GM18511 (cell line): ENCODE results near the gene YWHAG.
"Not testable (repeated sequence)": the region's sequence is repeated elsewhere in the genome, so short reads cannot be mapped to it uniquely, and the experiment has no call there.

Experiments used
- ATAC-seq: cut with Tn5 transposase; IDR thresholded peaks from one replicate; pipeline ENCODE4 v1.9.1; 2021; ENCODE audit warnings: mild to moderate bottlenecking, moderate library complexity; ENCODE audit not compliant: unreplicated experiment

Gene YWHAG

DNA sequence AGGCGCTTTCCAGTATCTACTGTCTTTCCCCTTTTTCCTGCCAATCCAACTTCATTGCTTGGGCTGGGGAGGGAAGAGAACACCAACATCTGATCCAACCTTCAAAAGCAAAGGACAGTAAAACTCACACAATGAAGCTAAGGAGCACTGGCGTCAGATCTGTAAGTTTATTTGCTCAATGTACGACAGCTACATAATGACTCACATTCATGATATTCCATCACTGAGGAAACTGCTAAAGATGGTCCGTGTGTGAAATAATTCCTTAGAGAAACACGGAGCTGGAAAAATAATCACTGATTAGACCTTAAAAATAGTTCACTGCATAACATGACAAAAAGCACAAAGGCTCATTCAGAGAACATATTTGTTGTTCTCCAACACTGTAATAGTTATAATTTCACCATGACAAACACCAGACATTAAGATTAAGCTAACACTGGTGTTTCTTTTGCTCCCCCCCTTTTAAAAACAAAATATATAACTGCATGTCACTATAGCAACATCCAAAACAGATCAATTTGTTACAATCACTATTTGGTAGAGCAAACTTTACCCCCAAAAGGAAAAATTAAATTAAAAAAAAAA is 32.1 kb downstream of the YWHAG start:
- no peak for ATAC-seq

DNA sequence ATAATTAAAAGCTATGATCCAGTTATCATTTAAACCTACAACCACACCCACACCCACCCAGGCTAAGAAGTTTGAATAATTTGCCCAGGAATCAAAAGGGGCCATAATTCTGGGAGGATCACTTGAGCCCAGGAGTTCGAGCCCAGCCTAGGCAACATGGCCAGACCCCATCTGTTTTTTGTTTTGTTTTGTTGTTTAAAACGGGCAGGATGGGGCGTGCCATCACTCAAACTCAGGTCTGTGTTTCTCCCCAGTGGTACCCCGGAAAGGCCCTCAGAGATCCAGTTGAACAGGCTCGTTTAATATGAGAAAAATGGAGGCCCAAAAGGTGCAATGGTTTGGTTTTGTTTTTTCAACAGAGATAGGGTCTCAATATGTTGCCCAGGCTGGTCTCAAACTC is 33.0 kb downstream of the YWHAG start:
- no peak for ATAC-seq

DNA sequence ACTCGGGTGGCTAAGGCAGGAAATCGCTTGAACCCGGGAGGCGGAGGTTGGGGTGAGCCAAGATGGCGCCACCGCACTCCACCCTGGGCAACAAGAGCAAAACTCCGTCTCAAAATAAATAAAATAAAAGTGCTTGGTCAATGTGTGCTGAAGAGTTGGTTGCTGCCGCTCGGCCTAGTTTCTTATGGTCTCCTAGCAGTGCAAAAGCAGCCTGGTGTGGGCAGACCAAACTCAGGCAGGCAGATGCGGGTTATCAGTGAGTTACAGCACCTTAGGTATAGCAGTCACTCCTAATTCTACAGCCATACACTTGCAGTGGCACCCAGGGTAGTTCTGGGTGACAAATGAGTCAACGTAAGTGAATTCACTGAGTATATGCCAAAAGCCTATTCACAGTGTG is 33.7 kb downstream of the YWHAG start:
- no peak for ATAC-seq

DNA sequence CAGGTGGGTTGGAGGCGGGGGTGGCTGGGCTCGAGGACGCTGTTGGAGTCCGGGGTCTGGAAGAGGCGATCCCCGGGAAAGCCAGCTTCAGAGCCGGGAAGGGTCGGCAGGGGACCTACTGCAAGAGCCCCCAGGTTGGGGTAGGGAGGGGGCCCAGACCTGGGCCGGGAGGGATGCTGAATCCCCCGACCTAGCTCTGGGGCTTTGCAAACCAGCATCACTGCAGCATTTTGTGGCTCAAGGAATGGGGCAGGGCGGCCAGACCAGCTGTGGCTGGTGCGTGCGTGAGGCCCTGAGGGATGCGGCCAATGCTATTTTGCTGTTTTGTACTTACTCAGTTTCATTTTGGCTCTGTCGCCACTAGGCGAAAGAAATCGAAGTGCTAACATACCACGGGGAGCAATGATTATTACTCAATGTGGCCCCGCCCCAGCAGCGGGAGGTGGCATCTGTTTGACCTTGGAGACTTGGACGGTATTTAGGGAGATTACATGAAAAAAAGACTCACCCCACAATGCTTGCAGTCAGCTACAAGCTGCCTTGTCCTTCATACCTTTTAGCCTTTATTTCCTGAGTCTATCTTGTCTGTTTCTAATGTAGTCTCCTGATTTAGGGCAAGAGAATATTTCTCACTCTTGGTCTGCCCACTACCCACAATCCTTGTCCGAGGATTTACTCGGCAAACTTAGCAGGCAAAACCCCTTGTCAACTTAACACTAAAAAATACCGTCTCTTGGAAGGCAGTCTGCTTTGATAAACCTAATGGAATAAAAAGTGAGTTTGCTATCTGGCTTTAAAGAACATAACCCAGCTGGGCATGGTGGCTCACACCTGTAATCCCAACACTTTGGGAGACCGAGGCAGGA is 40.1 kb downstream of the YWHAG start:
- peak; percentile 66 for ATAC-seq

DNA sequence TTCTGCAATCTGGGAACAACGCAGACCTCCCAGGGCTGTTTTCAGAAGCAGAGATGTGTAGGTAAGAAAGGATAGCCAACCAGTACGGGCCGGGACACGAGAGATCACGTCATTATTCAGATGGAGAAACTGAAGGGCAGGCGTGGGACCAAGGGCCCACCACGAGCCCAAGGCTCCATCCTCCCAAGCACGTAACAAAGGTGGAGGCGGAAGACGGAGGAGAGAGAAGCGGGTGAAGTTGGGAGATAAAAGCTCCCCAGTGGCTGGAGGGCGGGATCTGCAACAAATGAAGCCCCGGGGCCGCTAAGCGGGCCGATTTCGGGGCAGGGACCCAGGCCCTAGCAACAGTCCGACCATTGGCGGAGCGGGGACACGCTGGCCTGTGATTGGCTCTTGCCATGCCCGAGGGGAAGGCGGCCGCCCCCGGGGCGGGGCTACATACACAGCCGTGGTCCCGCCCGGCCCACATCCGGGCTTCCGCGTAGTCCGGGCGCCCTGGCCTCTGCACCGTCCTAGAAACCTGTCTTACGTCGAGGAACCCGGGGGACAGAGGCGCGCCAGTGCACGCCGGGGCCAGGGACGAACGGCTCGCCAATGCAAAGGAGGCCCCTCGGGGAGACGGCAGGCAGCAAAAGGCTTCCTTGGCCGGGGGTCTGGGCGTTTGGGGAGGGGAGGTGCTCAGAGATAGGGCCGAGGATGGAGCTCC is 40.9 kb downstream of the YWHAG start:
- ATAC-seq = peak; percentile 88

DNA sequence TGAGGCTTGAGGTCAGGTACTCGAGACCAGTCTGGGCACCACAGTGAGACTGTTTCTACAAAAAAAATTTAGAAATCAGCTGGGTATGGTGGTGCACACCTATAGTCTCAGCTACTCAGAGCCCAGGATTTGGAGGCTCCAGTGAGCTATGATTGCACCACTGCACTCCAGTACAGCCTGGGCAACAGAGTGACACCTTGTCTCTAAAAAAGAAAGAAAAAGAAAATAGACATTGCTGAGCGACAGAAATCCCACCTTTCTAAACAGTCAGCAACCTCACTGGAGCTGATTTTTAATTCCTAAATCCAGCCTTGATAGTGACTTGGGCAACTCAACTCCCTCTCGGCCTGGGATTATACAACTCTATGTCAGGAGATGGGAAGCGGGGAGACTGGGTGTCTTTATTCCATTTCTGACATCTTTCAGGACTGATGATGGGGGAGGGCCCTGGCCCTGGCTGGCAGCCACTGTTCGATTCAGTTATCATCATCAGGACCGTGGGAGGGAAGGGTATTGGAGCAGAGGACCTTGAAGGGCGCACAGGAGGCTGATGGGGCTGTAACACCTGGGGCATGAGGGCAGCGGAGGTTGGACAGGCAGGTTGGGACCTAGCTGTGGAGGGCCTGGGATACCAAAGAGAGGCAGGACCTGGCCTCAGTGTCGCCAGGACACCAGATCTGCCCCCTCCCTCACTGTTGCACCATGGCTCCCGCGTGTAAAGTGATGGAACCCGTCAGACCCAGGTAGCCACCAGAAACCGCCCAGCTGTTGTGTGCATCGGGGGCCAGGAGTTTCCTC is 41.6 kb downstream of the YWHAG start:
- no peak for ATAC-seq

DNA sequence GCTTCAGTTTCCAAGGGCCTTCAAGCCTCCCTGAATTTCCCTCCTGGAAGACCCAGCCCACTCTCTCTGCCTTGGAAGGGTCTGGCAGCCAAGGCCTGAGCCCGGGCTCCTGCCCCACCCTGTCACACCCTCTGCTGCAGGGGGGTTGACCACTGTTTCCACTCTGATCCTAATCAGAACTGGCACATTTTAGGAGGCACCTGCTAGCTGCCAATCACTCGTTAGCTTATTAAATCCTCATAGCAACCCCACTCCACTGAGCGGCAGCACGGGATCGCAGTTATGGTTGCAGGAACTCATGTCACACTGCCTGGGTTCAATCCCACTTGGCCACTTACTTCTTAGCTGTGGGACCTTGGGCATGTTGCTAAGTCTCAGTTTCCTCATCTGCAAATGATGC is 43.4 kb downstream of the YWHAG start:
- no peak for ATAC-seq

DNA sequence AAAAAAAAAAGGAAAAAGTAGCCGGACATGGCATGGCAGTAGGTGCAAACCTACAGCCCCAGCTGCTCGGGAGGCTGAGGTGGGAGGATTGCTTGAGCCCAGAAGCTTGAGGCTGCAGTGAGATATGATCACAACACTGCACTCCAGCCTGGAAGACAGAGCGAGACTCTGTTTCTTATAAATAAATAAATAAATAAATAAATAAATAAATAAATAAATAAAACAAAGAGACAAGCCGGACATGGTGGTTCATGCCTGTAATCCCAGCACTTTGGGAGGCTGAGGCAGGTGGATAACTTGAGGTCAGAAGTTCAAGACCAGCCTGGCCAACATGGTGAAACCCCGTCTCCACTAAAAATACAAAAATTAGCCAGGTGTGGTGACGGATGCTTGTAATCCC is 44.1 kb downstream of the YWHAG start:
- not testable (repeated sequence) for ATAC-seq

DNA sequence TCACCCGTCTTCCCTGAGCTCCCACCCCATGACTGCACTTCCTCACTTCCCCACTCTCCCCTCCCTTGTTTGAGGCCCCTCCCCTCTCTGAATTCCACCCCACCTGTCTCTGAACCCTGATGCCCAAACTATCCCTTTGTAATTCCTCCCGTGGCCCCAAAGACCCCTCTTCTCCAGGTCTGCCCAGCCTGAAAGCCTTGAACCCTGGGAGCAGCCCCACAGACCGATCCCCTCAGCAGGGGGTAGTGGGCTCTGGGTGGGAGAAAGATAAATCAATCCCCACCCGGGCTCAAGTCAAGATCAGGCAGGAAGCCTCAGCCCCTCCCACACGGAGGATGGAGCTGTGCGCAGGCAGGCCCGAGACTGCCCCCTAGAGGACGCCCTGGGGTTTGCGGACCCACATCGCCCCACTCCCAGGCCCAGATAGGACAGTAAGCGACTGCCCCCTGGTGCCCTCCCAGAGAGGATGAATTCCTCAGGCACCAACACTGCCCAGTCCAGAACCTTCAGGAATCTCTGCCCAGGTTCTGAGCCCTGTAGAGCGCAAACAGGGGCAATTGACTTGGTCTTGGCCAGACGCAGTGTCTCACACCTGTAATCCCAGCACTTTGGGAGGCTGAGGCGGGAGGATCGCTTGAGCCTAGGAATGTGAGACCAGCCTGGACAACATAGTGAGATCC is 44.6 kb downstream of the YWHAG start:
- ATAC-seq = peak; percentile 35

DNA sequence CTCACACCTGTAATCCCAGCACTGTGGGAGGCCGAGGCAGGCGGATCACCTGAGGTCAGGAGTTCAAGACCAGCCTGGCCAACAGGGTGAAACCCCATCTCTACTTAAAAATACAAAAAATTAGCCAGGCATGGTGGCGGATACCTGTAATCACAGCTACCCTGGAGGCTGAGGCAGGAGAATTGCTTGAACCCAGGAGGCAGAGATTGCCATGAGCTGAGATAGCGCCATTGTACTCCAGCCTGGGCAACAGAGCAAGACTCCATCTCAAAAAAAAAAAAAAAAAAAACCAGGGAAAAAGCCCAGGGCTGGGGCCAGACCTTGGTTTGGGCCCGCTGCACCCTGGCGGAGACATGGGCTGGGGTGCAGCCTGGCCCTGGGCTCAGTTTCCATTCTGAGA is 47.0 kb downstream of the YWHAG start:
- ATAC-seq = not testable (repeated sequence)

DNA sequence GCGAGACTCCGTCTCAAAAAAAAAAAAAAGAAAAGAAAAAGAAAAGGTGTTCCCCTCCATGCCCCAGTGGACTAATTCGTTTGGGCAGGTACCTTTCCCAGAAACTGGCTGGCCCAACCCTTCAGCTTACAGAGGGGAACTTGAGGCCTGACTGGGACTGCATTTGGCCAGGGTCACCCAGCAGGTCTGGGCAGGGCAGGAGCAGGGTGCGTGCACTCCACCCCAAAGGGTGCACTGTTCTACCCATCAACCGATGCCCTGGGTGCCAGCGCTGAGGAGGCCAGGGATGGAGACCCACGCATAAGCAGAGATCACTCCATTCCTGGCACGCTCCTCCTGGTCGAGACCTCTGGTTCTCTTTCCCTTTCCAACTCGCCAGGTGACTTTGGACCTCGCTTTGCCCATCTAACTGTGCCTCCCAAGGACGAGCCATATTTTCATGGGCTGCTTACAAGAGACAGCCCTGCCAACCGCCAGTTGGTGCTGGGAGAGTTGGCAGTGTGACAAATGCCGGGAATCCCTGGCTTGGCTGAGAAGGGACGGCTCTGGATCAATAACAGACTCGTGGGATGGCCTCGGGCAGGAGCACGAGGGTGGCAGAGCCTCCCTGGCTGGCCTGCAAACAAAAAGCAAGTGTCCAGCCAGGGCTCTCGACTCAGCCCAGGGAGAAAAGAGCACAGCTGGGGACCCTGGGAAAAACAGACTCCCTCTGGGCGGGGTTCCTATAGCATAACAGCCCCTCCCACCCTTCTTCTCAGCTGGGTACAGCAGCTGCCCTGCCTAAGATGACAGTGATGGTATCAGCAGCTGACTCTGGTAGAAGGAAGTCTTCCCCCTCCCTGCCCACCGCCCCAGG is 48.5 kb downstream of the YWHAG start:
- ATAC-seq = no peak

DNA sequence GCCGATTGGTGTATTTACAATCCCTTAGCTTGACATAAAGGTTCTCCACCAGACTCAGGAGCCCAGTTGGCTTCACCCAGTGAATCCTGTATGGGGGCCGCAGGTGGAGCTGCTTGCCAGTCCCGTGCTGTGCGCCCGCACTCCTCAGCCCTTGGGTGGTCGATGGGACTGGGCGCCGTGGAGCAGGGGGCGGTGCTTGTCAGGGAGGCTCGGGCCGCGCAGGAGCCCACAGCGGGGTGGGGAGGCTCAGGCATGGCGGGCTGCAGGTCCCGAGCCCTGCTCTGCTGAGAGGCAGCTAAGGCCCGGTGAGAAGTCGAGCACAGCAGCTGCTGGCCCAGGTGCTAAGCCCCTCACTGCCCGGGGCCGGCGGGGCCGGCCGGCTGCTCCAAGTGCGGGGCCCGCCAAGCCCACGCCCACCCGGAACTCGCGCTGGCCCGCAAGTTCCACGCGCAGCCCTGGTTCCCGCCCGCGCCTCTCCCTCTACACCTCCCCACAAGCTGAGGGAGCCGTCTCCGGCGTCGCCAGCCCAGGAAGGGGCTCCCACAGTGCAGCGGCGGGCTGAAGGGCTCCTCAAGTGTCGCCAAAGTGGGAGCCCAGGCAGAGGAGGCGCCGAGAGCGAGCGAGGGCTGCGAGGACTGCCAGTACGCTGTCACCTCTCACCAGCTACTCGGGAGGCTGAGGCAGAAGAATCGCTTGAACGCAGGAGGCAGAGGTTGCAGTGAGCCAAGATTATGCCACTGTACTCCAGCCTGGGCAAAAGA is 49.3 kb downstream of the YWHAG start:
- ATAC-seq = not testable (repeated sequence)

DNA sequence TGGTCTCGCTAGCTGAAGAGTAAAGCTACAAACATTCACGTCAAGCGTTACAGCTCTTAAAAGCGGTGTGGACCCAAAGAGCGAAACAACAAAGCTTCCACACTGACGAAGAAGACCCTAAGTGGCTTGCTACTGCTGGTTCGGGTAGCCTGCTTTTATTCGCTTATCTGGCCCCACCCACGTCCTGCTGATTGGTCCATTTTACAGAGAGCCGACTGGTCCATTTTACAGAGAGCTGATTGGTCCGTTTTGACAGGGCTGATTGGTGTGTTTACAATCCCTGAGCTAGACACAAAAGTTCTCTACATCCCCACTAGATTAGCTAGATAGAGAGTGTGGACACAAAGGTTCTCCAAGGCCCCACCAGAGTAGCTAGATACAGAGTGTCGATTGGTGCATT is 49.9 kb downstream of the YWHAG start:
- not testable (repeated sequence) for ATAC-seq

DNA sequence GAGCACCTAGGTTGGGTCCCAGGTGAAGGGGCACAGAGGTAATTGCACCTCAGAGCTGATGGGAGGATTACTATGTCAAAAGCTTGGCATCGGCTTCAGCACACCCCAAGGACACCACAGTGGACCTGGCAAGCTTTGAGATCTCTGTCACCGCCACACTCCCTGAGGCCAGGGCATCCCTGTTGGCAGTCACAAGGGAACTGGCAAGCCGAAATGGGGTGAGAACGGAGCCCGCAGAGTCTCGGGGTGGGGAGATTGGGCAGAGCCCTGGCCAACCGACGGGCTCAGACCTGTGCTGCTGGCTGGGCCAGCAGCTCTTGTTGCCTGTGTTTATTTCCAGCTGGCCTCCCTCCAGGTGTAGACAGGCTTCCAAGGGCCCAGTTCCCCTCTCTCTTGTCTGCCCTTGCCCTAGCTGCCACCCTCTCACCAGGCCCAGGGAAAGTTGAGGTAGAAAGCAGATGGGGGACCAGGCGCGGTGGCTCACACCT is 53.9 kb downstream of the YWHAG start:
- ATAC-seq = no peak

DNA sequence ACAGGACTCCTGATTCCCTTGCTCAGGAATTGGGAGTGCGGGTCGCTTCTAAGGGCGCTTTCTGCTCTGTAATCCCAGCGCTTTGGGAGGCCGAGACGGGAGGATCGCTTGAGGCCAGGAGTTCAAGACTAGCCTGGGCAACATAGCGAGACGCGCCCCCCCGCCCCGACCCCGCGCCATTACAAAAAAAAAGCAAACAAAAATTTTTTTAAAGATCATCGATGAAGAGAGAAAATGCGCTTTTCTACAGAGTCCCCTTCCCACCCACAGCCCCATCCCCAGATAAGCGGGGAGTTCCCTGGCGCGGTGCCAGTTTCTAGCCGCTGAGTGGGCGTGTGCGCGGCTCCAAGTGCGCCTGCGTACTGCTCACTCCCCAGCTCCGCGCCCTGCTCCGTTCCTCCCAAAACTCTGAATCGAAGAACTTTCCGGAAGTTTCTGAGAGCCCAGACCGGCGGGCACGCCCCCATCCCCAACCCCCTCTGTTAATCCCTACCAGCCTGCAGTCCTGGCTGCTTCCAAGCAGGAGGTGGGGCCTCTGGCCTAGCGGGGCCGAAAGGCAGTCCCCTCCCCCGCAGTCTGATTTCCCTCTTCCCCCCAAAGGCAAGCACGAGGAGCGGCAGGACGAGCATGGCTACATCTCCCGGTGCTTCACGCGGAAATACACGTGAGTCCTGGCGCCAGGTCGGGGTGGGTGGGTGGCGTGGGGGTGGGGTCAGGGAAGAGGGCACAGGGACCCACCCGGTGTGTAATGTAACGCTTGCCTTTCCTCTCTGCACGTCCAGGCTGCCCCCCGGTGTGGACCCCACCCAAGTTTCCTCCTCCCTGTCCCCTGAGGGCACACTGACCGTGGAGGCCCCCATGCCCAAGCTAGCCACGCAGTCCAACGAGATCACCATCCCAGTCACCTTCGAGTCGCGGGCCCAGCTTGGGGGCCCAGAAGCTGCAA is 55.3 kb downstream of the YWHAG start:
- ATAC-seq = peak; percentile 48

DNA sequence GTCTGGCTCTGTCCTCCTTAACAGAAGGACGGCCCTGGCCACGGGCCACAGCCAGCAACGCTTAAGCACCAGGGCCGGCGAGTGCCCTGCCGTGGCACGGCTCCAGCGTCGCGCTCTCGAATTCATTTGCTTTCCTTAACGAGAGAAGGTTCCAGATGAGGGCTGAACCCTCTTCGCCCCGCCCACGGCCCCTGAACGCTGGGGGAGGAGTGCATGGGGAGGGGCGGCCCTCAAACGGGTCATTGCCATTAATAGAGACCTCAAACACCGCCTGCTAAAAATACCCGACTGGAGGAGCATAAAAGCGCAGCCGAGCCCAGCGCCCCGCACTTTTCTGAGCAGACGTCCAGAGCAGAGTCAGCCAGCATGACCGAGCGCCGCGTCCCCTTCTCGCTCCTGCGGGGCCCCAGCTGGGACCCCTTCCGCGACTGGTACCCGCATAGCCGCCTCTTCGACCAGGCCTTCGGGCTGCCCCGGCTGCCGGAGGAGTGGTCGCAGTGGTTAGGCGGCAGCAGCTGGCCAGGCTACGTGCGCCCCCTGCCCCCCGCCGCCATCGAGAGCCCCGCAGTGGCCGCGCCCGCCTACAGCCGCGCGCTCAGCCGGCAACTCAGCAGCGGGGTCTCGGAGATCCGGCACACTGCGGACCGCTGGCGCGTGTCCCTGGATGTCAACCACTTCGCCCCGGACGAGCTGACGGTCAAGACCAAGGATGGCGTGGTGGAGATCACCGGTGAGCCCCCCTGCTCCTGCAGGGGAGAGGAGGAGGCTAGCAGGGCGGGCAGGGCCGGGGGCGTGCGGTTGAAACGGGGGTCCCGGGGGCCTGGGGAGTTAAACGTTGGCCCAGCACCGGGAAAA is 56.2 kb downstream of the YWHAG start, which contains the start of gene HSPB1:
TSS of gene HSPB1 (plus strand) at position 327 of the 855 bp plus-strand sequence. CDS start at position 367, 40 bp downstream.
- ATAC-seq = peak; percentile 74
